A549 treated with AZD2906 at 1 μM for 4 hours (cell line): Measurements from ENCODE around the gene LCE1F. TPM values are rescaled to one million over a fixed set of nuclear protein-coding genes. Genes with fewer than 3 reads are reported as not detected.

Experiments used
- total RNA-seq: library from RNA; stranded (reverse); fragments of 200-300 nt; extraction: Qiagen RNA extraction; gene quantifications from 5 replicates; pipeline ENCODE4 v1.2.3, GENCODE V29; 2022

Gene LCE1F
- total RNA-seq: not detected in 5 replicates

GRCh38 chr1:152774875-152775274 is at the start of gene LCE1F:
TSS of gene LCE1F (plus strand) at chr1:152775140. CDS start at chr1:152776372, 1,232 bp downstream.

GRCh38 chr1:152757747-152758146 is 17.2 kb upstream of the LCE1F start, which contains the start of gene KPRP:
TSS of gene KPRP (plus strand) at chr1:152758025. CDS start at chr1:152759589, 1,564 bp downstream.

GRCh38 chr1:152786077-152786476 is 11.1 kb downstream of the LCE1F start, which contains the start of gene LCE1E:
TSS of gene LCE1E (plus strand) at chr1:152786257. CDS start at chr1:152787300, 1,043 bp downstream.

GRCh38 chr1:152796421-152796820 is 21.5 kb downstream of the LCE1F start, which contains the start of gene LCE1D:
TSS of gene LCE1D (plus strand) at chr1:152796721. CDS start at chr1:152797795, 1,074 bp downstream.

GRCh38 chr1:152806576-152806975 is 31.6 kb downstream of the LCE1F start, which contains the start of gene LCE1C:
TSS of gene LCE1C (minus strand) at chr1:152806651. CDS start at chr1:152805478, 1,173 bp downstream.

GRCh38 chr1:152811671-152812070 is 36.7 kb downstream of the LCE1F start, which contains the start of gene LCE1B:
TSS of gene LCE1B (plus strand) at chr1:152811971. CDS start at chr1:152812447, 476 bp downstream.

Other genes with a start within 250 kb of the LCE1F start
- 0.12 to 0.24 TPM (median 0.20 TPM) in 4 of 5 replicates, not detected in the other for gene LCE3E, start 208.4 kb upstream of the LCE1F start, total RNA-seq
- 2.8 to 4.4 TPM (median 3.1 TPM) in 5 replicates for gene LCE3D, start 194.6 kb upstream of the LCE1F start, total RNA-seq
- gene LCE3C, start 174.9 kb upstream of the LCE1F start, total RNA-seq: not detected in 5 replicates
- gene LCE3B, start 161.3 kb upstream of the LCE1F start, total RNA-seq: not detected in 5 replicates
- gene LCE3A, start 152.0 kb upstream of the LCE1F start, total RNA-seq: not detected in 5 replicates
- not detected in 5 replicates for gene LCE2D, start 111.8 kb upstream of the LCE1F start, total RNA-seq
- not detected in 5 replicates for gene LCE2C, start 99.9 kb upstream of the LCE1F start, total RNA-seq
- gene LCE2B, start 89.0 kb upstream of the LCE1F start, total RNA-seq: not detected in 5 replicates
- not detected in 5 replicates for gene LCE2A, start 76.8 kb upstream of the LCE1F start, total RNA-seq
- not detected in 5 replicates for gene LCE4A, start 67.0 kb upstream of the LCE1F start, total RNA-seq
- not detected in 5 replicates for gene KPRP, start 17.1 kb upstream of the LCE1F start, total RNA-seq
- 0.32 TPM in 1 of 5 replicates, not detected in the others for gene LCE1E, start 11.1 kb downstream of the LCE1F start, total RNA-seq
- gene LCE1D, start 21.6 kb downstream of the LCE1F start, total RNA-seq: not detected in 5 replicates
- gene LCE1C, start 31.5 kb downstream of the LCE1F start, total RNA-seq: 0.22 TPM in 1 of 5 replicates, not detected in the others
- gene LCE1B, start 36.8 kb downstream of the LCE1F start, total RNA-seq: 0.06 to 0.10 TPM (median 0.08 TPM) in 3 of 5 replicates, not detected in the others
- not detected in 5 replicates for gene LCE1A, start 52.3 kb downstream of the LCE1F start, total RNA-seq
- not detected in 5 replicates for gene LCE6A, start 67.7 kb downstream of the LCE1F start, total RNA-seq
- gene LCE7A, start 84.9 kb downstream of the LCE1F start, total RNA-seq: not detected in 5 replicates
- not detected in 5 replicates for gene SMCP, start 103.2 kb downstream of the LCE1F start, total RNA-seq
- gene IVL, start 133.4 kb downstream of the LCE1F start, total RNA-seq: 0.06 to 0.18 TPM (median 0.11 TPM) in 4 of 5 replicates, not detected in the other
- not detected in 5 replicates for gene SPRR5, start 172.1 kb downstream of the LCE1F start, total RNA-seq
- gene SPRR4, start 195.5 kb downstream of the LCE1F start, total RNA-seq: not detected in 5 replicates
- gene SPRR1A, start 208.9 kb downstream of the LCE1F start, total RNA-seq: not detected in 5 replicates
- not detected in 5 replicates for gene SPRR3, start 226.6 kb downstream of the LCE1F start, total RNA-seq